ENCODE data around the gene AGTRAP.
A peak's percentile ranks its signal among the peaks of the same experiment; 100 is the strongest.

The AGTRAP gene

DNA sequence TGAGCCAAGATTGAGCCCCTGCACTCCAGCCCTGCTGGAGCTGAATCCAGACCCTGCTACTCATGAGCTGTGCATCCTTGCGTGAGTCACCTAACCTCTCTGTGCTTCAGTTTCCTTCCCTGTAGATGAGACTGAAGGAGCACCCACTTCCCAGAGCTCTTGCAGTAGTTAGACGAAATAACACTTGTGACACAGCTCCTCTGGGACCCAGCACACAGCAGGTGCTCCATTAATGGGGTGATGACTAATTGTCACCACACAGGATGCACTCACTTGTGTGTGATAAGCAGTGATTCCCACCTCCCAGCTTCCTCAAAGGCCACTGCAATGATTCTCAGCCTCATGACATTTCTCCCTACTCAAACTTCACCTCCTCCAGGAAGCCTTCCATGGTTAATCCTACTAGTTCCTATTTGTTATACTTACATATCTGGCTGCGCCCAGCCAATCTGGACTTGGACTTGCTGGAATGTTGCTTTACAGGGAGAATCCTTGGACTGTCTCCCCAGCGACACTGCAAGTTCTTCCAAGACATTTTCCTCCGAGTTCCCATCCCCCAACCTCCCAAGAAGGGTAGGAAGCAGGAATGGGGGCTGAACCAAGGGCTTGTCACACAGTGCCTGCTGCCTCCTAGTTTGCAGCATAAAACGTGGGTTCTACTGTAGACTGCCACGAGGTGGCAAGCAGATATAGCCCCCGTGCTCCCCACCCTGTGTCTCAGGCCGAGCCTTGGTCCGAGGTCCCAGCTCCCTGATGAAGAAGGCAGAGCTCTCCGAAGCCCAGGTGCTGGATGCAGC lies 27.2 kb upstream of the AGTRAP start:
- H3K4me3 ChIP-seq (ENCODE audit: low read depth, low read length): no peak overlapping the region
- peak; percentile 83 for DNase-seq (ENCODE audit: low read depth)
- TF ChIP-seq, protein P1, sequence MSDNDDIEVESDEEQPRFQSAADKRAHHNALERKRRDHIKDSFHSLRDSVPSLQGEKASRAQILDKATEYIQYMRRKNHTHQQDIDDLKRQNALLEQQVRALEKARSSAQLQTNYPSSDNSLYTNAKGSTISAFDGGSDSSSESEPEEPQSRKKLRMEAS (IDR thresholded peaks at IDR 0.05; ENCODE audit: low read depth, low read length): no peak
- no peak for TF ChIP-seq POLR2A (IDR thresholded peaks at IDR 0.05; ENCODE audit: extremely low read depth, insufficient read length)
- TF ChIP-seq, protein P2, sequence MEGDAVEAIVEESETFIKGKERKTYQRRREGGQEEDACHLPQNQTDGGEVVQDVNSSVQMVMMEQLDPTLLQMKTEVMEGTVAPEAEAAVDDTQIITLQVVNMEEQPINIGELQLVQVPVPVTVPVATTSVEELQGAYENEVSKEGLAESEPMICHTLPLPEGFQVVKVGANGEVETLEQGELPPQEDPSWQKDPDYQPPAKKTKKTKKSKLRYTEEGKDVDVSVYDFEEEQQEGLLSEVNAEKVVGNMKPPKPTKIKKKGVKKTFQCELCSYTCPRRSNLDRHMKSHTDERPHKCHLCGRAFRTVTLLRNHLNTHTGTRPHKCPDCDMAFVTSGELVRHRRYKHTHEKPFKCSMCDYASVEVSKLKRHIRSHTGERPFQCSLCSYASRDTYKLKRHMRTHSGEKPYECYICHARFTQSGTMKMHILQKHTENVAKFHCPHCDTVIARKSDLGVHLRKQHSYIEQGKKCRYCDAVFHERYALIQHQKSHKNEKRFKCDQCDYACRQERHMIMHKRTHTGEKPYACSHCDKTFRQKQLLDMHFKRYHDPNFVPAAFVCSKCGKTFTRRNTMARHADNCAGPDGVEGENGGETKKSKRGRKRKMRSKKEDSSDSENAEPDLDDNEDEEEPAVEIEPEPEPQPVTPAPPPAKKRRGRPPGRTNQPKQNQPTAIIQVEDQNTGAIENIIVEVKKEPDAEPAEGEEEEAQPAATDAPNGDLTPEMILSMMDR (IDR thresholded peaks at IDR 0.05; ENCODE audit: low read depth, low read length): no peak

DNA sequence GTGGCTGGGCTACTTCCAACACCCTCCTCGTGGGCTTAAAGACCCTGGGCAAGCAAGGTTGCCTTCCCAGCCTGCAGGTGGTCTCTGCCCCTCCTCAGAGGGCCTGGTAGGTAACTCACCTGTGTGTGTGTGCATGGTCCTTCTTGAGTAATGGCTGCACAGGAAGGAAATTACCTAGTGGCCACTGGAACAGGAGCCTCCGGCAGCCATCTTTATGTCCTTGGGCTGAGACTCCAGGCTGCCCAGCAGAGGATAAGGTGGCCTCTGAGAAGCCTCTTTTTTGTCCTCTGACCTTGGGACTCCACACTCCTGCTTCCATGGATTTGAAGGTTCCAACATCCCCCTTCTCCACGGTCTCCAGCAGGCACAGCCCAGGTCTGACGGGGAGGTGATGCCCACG lies 24.4 kb upstream of the AGTRAP start:
- TF ChIP-seq, protein P1 (IDR thresholded peaks at IDR 0.05; ENCODE audit: low read depth, low read length): no peak
- no peak for TF ChIP-seq POLR2A (IDR thresholded peaks at IDR 0.05; ENCODE audit: extremely low read depth, insufficient read length)
- no peak for TF ChIP-seq MYC (IDR thresholded peaks at IDR 0.05; ENCODE audit: low read depth, low read length)
- TF ChIP-seq, protein P2 (IDR thresholded peaks at IDR 0.05; ENCODE audit: low read depth, low read length): no peak
- H3K4me3 ChIP-seq (ENCODE audit: low read depth, low read length): no peak overlapping the region
- DNase-seq (ENCODE audit: low read depth): no peak

DNA sequence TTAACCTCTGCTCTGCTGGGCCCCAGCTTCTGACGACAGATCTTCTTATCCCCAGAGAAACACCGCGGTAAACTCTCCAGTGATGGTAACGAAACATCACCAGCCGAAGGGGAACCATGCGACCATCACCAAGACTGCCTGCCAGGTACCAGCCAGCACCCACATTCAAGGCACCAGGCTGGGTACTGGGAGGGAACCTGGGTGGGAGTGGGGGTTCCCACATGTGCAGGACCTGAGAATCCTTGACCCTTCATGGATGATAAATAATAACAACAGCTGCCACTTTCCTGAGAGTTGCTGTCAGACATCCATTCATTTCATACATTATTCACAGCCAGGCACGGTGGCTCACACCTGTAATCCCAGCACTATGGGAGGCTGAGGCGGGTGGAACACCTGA lies 23.7 kb upstream of the AGTRAP start:
- no peak overlapping the region for H3K4me3 ChIP-seq (ENCODE audit: low read depth, low read length)
- DNase-seq (ENCODE audit: low read depth): no peak
- TF ChIP-seq POLR2A (IDR thresholded peaks at IDR 0.05; ENCODE audit: extremely low read depth, insufficient read length) (no peak), MYC (IDR thresholded peaks at IDR 0.05; ENCODE audit: low read depth, low read length) (no peak)
- TF ChIP-seq, protein P2 (IDR thresholded peaks at IDR 0.05; ENCODE audit: low read depth, low read length): no peak
- TF ChIP-seq, protein P1 (IDR thresholded peaks at IDR 0.05; ENCODE audit: low read depth, low read length): no peak

DNA sequence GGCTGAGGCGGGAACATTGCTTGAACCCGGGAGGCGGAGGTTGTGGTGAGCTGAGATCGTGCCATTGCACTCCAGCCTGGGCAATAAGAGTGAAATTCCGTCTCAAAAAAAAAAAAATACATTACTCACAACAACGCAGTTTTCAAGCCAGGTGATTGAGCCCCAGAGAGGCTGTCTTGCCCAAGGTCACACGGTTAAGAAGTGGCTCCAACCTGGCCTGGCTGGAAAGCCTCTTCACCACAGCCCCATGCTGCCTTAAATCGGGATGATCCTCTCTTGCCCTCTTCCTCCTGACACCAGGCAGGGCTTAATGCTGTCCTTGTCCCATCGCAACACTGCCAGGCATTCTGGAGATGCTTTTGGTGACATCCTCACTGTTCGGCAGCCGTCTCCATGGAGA lies 22.8 kb upstream of the AGTRAP start:
- TF ChIP-seq POLR2A (IDR thresholded peaks at IDR 0.05; ENCODE audit: extremely low read depth, insufficient read length) (no peak), MYC (IDR thresholded peaks at IDR 0.05; ENCODE audit: low read depth, low read length) (no peak)
- TF ChIP-seq, protein P1 (IDR thresholded peaks at IDR 0.05; ENCODE audit: low read depth, low read length): no peak
- TF ChIP-seq, protein P2 (IDR thresholded peaks at IDR 0.05; ENCODE audit: low read depth, low read length): no peak
- H3K4me3 ChIP-seq (ENCODE audit: low read depth, low read length): no peak overlapping the region
- DNase-seq (ENCODE audit: low read depth): no peak

DNA sequence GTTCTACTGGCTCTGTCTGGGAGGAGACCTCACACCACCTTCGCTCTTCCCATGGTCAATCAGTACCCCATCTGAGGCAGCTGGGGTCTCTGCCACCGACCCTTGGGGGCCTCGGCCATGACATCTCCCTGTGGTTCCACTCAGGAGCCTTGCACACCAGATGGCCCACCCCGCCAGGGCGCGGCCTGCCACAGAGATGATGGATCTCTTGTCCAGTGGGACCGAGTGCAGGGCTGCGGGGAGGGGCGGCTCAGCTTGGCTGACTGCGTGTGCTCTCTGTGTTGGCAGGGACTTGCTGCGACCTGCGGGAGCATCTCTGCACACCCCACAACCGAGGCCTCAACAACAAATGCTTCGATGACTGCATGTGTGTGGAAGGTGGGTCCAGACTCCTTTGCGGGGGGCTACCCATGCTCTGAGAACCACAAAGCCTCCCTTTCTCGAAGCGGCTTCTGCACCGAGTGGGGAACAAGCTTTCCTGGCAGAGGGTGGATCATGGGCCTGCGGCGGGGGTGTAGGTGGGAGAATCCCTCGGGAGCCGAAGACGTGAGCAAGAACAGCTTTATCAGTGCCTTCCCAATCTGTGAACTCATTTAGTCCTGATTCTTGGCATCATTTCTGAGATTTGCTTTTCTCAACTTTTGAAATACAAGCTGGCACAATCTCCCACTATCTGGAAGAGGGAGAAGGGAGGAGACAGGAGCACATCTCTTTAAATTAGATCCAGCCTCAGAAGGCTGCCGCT lies 20.9 kb upstream of the AGTRAP start:
- TF ChIP-seq, protein P2 (IDR thresholded peaks at IDR 0.05; ENCODE audit: low read depth, low read length): no peak
- TF ChIP-seq, protein P1 (IDR thresholded peaks at IDR 0.05; ENCODE audit: low read depth, low read length): no peak
- TF ChIP-seq POLR2A (IDR thresholded peaks at IDR 0.05; ENCODE audit: extremely low read depth, insufficient read length) (no peak), MYC (IDR thresholded peaks at IDR 0.05; ENCODE audit: low read depth, low read length) (no peak)
- H3K4me3 ChIP-seq (ENCODE audit: low read depth, low read length): no peak overlapping the region
- DNase-seq (ENCODE audit: low read depth): no peak
